ENCODE data around the gene CYRIA. TPM values are rescaled to one million over a fixed set of nuclear protein-coding genes. Genes with fewer than 3 reads are reported as not detected.
A peak's percentile ranks its signal among the peaks of the same experiment; 100 is the strongest.

CYRIA gene
- total RNA-seq, 1 experiment from 2014 or later = 4.0 TPM

DNA sequence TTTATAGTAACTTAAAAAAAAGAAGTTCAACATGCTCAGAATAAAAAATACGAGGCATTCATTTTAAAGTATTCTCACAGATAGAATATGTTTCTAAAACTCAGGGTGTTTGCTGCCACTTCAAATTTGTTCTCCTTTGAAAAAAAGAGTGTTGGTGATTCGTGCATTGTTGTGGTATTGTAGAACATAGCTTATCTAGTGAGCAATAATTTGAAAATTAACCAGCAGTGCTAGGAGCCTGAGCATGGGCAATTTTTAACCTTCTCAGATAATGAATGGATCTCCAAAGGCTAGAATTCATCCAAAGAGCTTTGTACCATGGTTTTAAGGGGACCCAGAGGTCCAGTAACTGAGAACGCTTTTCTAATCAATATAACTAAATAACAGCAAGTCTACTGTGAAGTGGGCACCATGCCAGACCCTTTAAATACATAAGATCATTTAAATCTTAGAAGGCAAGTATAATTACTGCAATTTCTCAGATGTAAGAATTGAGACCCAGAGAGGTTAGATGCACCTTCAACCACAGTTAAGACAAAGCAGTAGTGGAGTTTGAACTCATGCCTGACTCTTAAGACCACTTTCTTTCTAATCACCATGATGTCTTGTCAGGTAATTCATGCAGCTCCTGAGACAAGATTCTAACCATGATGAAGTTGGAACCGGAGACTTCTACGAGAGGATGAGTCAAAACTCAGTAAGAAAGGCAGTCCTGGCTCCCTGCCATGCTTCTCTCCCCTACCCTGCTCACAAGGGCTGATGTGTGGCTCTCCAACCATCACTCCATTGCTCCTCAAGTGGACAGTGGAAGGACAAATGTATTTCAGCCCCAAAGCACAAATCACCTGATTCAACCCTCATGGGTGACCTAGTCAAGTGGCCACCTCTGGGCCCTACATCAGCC, 3.4 kb downstream of the CYRIA start:
- Histone ChIP-seq H3K9me3 (ENCODE audit: insufficient read depth, low read depth) (no peaks in the 10 kb centered on the region), H4K20me1 (ENCODE audit: insufficient read depth) (no peaks in the 10 kb centered on the region), H3F3A (ENCODE audit: insufficient read depth, low read depth) (no peaks in the 10 kb centered on the region), H2AFZ (no peak overlapping the region), H3K79me2 (ENCODE audit: low read depth) (no peaks in the 10 kb centered on the region), H3K36me3 (ENCODE audit: low read depth) (no peaks in the 10 kb centered on the region), H3K4me2 (no peak overlapping the region), H3K27me3 (ENCODE audit: insufficient read depth, low read depth) (peaks cover 15% of the 10 kb centered on the region; the same call in 1 of the 2 replicates), H3K9me2 (ENCODE audit: insufficient read depth) (no peaks in the 10 kb centered on the region), H3K27ac (no peak overlapping the region), H3K4me3 (no peak overlapping the region), H3K4me1 (replicated peaks; ENCODE audit: insufficient read depth) (peaks cover 9% of the 10 kb centered on the region)
- intact Hi-C loops (cut with micrococcal nuclease; ENCODE audit: unreplicated experiment) = loop anchor here (5.0 kb wide), 1 partner anchor 40 kb away; no protein-coding TSS in a partner anchor
- CTCF ChIA-PET = no interaction called here
- no peak for TF ChIP-seq EZH2 (IDR thresholded peaks at IDR 0.05; ENCODE audit: low read depth)
- TF ChIP-seq, protein P1, sequence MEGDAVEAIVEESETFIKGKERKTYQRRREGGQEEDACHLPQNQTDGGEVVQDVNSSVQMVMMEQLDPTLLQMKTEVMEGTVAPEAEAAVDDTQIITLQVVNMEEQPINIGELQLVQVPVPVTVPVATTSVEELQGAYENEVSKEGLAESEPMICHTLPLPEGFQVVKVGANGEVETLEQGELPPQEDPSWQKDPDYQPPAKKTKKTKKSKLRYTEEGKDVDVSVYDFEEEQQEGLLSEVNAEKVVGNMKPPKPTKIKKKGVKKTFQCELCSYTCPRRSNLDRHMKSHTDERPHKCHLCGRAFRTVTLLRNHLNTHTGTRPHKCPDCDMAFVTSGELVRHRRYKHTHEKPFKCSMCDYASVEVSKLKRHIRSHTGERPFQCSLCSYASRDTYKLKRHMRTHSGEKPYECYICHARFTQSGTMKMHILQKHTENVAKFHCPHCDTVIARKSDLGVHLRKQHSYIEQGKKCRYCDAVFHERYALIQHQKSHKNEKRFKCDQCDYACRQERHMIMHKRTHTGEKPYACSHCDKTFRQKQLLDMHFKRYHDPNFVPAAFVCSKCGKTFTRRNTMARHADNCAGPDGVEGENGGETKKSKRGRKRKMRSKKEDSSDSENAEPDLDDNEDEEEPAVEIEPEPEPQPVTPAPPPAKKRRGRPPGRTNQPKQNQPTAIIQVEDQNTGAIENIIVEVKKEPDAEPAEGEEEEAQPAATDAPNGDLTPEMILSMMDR (conservative IDR thresholded peaks at IDR 0.05) = no peak
- no TSS peak for BruUV-seq (replicated peaks)
- DNase-seq = peak in 1 of 2 experiments; percentile 23
- POLR2A ChIA-PET (ENCODE audit: unreplicated experiment) = interaction anchor here (0.6 kb wide), 1 partner anchor 40 kb away, joined by 3 read pairs; no protein-coding TSS in a partner anchor

DNA sequence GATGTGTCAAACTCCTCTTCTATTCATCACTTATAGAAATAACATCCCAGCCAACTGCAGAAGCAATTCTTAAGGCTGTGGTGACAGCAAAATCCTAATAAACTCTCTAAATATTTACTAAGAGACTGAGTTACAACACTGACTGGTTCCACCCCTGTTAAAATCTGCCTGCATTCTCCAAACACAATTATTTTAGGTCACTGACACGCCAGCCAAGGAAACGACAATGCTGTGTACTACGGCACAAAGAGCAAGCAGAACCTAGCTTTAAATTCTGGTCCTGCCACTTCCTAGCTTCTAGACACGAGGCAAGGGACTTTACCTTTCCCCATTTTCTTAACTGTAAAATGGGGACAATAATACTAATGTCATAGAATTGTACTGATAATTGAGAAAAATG, 4.1 kb downstream of the CYRIA start:
- POLR2A ChIA-PET (ENCODE audit: unreplicated experiment) = no interaction called here
- Histone ChIP-seq H4K20me1 (ENCODE audit: insufficient read depth) (no peaks in the 10 kb centered on the region), H3K9me3 (ENCODE audit: insufficient read depth, low read depth) (no peaks in the 10 kb centered on the region), H3K79me2 (ENCODE audit: low read depth) (no peaks in the 10 kb centered on the region), H3K36me3 (ENCODE audit: low read depth) (no peaks in the 10 kb centered on the region), H3K27me3 (ENCODE audit: insufficient read depth, low read depth) (peaks cover 15% of the 10 kb centered on the region; the same call in 1 of the 2 replicates), H3K4me3 (no peak overlapping the region), H3K27ac (no peak overlapping the region), H3K4me1 (replicated peaks; ENCODE audit: insufficient read depth) (peaks cover 9% of the 10 kb centered on the region), H2AFZ (no peak overlapping the region), H3K4me2 (no peak overlapping the region), H3F3A (ENCODE audit: insufficient read depth, low read depth) (no peaks in the 10 kb centered on the region), H3K9me2 (ENCODE audit: insufficient read depth) (no peaks in the 10 kb centered on the region)
- no peak for DNase-seq
- BruUV-seq (replicated peaks) = no TSS peak
- intact Hi-C loops (cut with micrococcal nuclease; ENCODE audit: unreplicated experiment) = loop anchor here (5.0 kb wide), 1 partner anchor 39 kb away; no protein-coding TSS in a partner anchor
- CTCF ChIA-PET = no interaction called here
- TF ChIP-seq EZH2 (IDR thresholded peaks at IDR 0.05; ENCODE audit: low read depth) = no peak
- TF ChIP-seq, protein P1 (conservative IDR thresholded peaks at IDR 0.05) = no peak

DNA sequence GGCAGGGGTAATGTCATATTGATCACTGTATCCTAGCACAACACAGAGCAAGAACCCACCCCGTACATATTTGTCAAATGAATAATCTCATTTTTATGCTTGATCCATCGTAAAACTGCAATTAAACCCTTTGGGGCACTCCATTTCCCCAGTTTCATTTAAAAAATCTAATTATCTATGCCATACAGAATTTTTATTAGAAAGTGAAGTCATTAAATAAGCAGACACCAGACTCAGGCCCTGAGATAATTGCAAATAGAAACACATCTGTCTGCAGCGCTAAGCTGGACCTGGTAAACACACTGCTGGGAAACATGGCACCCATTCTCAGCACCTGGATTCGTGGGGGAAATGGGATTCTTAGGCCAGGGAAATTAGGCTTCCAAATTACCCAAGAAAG, 5.1 kb downstream of the CYRIA start:
- H2AFZ ChIP-seq = no peak overlapping the region
- DNase-seq = peak in 1 of 2 experiments; percentile 21
- H3F3A ChIP-seq (ENCODE audit: insufficient read depth, low read depth) = no peaks in the 10 kb centered on the region
- no peaks in the 10 kb centered on the region for H3K9me3 ChIP-seq (ENCODE audit: insufficient read depth, low read depth)
- H4K20me1 ChIP-seq (ENCODE audit: insufficient read depth) = no peaks in the 10 kb centered on the region
- BruUV-seq (replicated peaks) = no TSS peak
- peaks cover 9% of the 10 kb centered on the region; the same call in 1 of the 2 replicates for H3K27me3 ChIP-seq (ENCODE audit: insufficient read depth, low read depth)
- TF ChIP-seq, protein P1 (conservative IDR thresholded peaks at IDR 0.05) = no peak
- TF ChIP-seq EZH2 (IDR thresholded peaks at IDR 0.05; ENCODE audit: low read depth) = no peak
- intact Hi-C loops (cut with micrococcal nuclease; ENCODE audit: unreplicated experiment) = loop anchor here (5.0 kb wide), 1 partner anchor 38 kb away; no protein-coding TSS in a partner anchor
- H3K4me3 ChIP-seq = no peak overlapping the region
- no peak overlapping the region for H3K4me2 ChIP-seq
- CTCF ChIA-PET = no interaction called here
- H3K4me1 ChIP-seq (replicated peaks; ENCODE audit: insufficient read depth) = peaks cover 4% of the 10 kb centered on the region; the same call in 1 of the 2 replicates
- no peaks in the 10 kb centered on the region for H3K9me2 ChIP-seq (ENCODE audit: insufficient read depth)
- POLR2A ChIA-PET (ENCODE audit: unreplicated experiment) = no interaction called here
- no peaks in the 10 kb centered on the region for H3K79me2 ChIP-seq (ENCODE audit: low read depth)
- no peak overlapping the region for H3K27ac ChIP-seq
- no peaks in the 10 kb centered on the region for H3K36me3 ChIP-seq (ENCODE audit: low read depth)
